GM12875 (cell line): ENCODE data around the gene SEZ6.

Experiments used
- H3K4me3 ChIP-seq: one replicate; pipeline ENCODE4 v1.5.1; 2011; ENCODE audit warnings: low read depth, low read length, control low read depth
- CTCF ChIP-seq: IDR thresholded peaks from 2 replicates; pipeline ENCODE4 v1.5.1; 2011; ENCODE audit warnings: low read depth, mild to moderate bottlenecking, control low read depth, inconsistent platforms, low read length, moderate library complexity, borderline replicate concordance; ENCODE audit not compliant: insufficient read depth

SEZ6 gene

GRCh38 chr17:28992625-28993600 lies 12.9 kb downstream of the SEZ6 start:
- no peak overlapping the region for H3K4me3 ChIP-seq
- TF ChIP-seq CTCF, result no peak

- TF ChIP-seq CTCF, result no peak
- H3K4me3 ChIP-seq, result no peak overlapping the region
These were observed 13.6 kb downstream of the SEZ6 start for GRCh38 chr17:28992185-28992584.

- TF ChIP-seq CTCF, result no peak
- H3K4me3 ChIP-seq, result no peak overlapping the region
These were observed 14.1 kb downstream of the SEZ6 start for GRCh38 chr17:28991779-28992178.

GRCh38 chr17:28989028-28989427 lies 16.8 kb downstream of the SEZ6 start:
- no peak overlapping the region for H3K4me3 ChIP-seq
- no peak for TF ChIP-seq CTCF

GRCh38 chr17:28988475-28988874 lies 17.4 kb downstream of the SEZ6 start:
- H3K4me3 ChIP-seq, result no peak overlapping the region
- no peak for TF ChIP-seq CTCF

- no peak for TF ChIP-seq CTCF
- no peak overlapping the region for H3K4me3 ChIP-seq
These were observed 18.8 kb downstream of the SEZ6 start for GRCh38 chr17:28986714-28987655.
